GM23338 (cell line): ENCODE measurements around the gene TMEM179B.

Experiments
- CTCF ChIP-seq, 2 experiments: fragments of 200-600 bp in 1 of 2; sonication (generic) in 1 of 2; conservative IDR thresholded peaks; 2 replicates each; pipeline versions ENCODE4 v1.5.1 to v1.6.1; 2016 to 2017; ENCODE audit warnings: antibody characterized with exemption in 2 of 2, low read depth in 2 of 2, mild to moderate bottlenecking in 2 of 2, moderate library complexity in 1 of 2
- ETS1 ChIP-seq: IDR thresholded peaks from 2 replicates; pipeline ENCODE4 v1.6.1; 2016; ENCODE audit warnings: antibody characterized with exemption
- EZH2 ChIP-seq: fragments of 200-600 bp; sonication (generic); IDR thresholded peaks from one replicate; pipeline ENCODE4 v1.8.0; 2017; ENCODE audit warnings: antibody characterized with exemption, mild to moderate bottlenecking, low read depth; ENCODE audit not compliant: unreplicated experiment
- EZH2phosphoT487 ChIP-seq: fragments of 200-600 bp; sonication (generic); IDR thresholded peaks from one replicate; pipeline ENCODE4 v1.8.1; 2018; ENCODE audit warnings: antibody characterized with exemption; ENCODE audit not compliant: unreplicated experiment
- JUNB ChIP-seq: IDR thresholded peaks from one replicate; pipeline ENCODE4 v1.6.1; 2016; ENCODE audit warnings: antibody characterized with exemption; ENCODE audit not compliant: unreplicated experiment
- POLR2AphosphoS5 ChIP-seq: IDR thresholded peaks from 2 replicates; pipeline ENCODE4 v1.6.1; 2016; ENCODE audit warnings: antibody characterized with exemption, low read depth
- REST ChIP-seq: IDR thresholded peaks from one replicate; pipeline ENCODE4 v1.6.1; 2018; ENCODE audit warnings: antibody characterized with exemption; ENCODE audit not compliant: unreplicated experiment
- ZNF331 ChIP-seq: fragments of 250-450 bp; sonication (Bioruptor Pico); IDR thresholded peaks from 2 replicates; pipeline ENCODE4 v1.5.0; 2020; ENCODE audit warnings: low read depth, mild to moderate bottlenecking, moderate library complexity

- TF ChIP-seq CTCF (conservative IDR thresholded peaks at IDR 0.05; ENCODE audit: low read depth in 2 of 2) = no peak
- no peak for TF ChIP-seq EZH2
- no peak for TF ChIP-seq ZNF331 (CRISPR knock-in tag)
- no peak for TF ChIP-seq POLR2AphosphoS5
- no peak for TF ChIP-seq JUNB
- no peak for TF ChIP-seq REST
- TF ChIP-seq EZH2phosphoT487 = no peak
- TF ChIP-seq ETS1 = no peak
Observed at GRCh38 chr11:62794201-62794775, 7.1 kb downstream of the TMEM179B start.
